ENCODE results near the gene CCDC149.

DNA sequence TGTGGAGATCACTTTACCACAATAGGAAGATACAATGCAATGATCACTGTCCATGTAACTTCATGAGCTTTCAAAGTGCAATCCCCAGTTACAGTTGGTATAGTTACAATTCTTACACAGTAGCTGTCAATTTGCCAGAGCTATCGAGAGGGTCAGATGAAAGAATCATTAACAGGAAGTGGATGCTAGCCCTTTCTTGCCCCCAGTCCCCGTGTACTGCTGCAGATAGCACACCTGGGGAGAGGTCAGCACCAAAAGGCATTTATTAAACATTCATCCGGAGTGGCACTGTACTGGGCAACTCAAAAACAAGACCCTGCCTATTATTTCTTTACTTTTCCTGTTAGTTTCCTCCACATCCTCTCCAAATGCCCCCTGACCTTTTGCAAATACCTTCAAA, 69.7 kb downstream of the CCDC149 start:
- TF ChIP-seq, protein P1, sequence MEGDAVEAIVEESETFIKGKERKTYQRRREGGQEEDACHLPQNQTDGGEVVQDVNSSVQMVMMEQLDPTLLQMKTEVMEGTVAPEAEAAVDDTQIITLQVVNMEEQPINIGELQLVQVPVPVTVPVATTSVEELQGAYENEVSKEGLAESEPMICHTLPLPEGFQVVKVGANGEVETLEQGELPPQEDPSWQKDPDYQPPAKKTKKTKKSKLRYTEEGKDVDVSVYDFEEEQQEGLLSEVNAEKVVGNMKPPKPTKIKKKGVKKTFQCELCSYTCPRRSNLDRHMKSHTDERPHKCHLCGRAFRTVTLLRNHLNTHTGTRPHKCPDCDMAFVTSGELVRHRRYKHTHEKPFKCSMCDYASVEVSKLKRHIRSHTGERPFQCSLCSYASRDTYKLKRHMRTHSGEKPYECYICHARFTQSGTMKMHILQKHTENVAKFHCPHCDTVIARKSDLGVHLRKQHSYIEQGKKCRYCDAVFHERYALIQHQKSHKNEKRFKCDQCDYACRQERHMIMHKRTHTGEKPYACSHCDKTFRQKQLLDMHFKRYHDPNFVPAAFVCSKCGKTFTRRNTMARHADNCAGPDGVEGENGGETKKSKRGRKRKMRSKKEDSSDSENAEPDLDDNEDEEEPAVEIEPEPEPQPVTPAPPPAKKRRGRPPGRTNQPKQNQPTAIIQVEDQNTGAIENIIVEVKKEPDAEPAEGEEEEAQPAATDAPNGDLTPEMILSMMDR (conservative IDR thresholded peaks at IDR 0.05 in 1 of 2, IDR thresholded peaks at IDR 0.05 in 1 of 2; ENCODE audit: extremely low read depth in 1 of 2, insufficient read depth in 1 of 2, low read depth in 1 of 2, low read length in 2 of 2) = no peak
- no peak for TF ChIP-seq EZH2 (IDR thresholded peaks at IDR 0.05; ENCODE audit: borderline replicate concordance, low read length)

All from mammary epithelial cell (primary cell).